ENCODE data around the gene PROSER2.

PROSER2 gene

DNA sequence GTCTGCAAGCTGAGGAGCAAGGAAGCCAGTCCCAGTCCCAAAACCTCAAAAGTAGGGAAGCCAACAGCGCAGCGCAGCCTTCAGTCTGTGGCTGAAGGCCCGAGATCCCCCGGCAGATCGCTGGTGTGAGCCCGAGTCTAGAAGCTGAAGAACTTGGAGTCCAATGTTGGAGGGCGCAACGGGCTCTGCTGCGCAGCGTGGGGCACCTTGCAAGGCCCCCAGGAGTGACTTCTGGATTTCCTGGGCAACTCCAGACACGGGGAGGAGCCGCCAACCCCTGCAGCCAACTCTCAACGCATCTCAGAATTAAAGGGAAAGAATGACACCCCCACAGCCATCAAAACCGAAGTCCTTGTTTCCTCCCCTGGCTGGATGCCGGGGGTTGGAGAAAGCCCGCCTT is 18.8 kb upstream of the PROSER2 start:
- no peak for DNase-seq (ENCODE audit: low read depth)

GRCh38 chr10:11805792-11806191 is 17.4 kb upstream of the PROSER2 start:
- DNase-seq (ENCODE audit: low read depth), result no peak

GRCh38 chr10:11806706-11807105 is 16.4 kb upstream of the PROSER2 start:
- DNase-seq (ENCODE audit: low read depth), result no peak

DNA sequence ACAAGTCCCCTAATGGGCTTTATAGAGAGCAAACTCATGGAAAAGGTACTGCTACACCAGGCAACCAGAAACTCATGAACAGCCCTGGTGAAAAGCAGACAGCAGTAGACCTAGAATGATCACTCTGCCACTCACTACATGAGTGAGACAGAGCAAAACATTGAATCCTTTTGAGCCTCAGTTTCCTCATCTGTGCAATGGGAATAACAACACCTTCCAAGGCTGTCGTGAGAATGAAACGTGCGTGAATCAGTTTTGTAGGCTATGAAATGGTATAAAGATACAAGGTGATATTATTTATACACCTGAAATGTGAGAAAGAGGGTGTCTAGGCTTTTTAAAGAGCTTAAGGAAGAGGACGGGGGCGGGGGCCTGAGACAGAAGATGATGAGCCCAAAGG is 14.3 kb upstream of the PROSER2 start:
- no peak for DNase-seq (ENCODE audit: low read depth)

- no peak for DNase-seq (ENCODE audit: low read depth)
Measured at GRCh38 chr10:11810313-11810766, 12.8 kb upstream of the PROSER2 start.

DNA sequence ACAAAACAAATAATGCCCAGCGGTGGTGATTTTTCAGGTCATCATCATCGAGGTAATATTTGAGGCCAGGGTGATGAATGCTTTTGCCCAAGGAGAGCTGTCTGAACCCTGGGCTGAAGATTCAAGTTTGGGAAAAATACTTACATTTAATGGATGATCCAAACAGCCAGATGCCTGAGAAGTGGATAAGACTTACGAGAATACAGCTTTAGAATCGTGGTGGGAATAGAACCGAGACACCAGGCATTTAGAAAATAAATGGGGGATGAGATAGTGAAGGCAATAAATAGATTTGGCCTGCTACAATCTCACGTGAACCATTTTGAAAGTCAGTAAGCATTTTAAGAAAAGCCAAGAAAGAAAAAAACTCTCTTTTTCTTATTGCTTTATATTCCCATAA is 12.2 kb upstream of the PROSER2 start:
- DNase-seq (ENCODE audit: low read depth), result no peak

GRCh38 chr10:11813177-11813576 is 10.0 kb upstream of the PROSER2 start:
- no peak for DNase-seq (ENCODE audit: low read depth)

DNA sequence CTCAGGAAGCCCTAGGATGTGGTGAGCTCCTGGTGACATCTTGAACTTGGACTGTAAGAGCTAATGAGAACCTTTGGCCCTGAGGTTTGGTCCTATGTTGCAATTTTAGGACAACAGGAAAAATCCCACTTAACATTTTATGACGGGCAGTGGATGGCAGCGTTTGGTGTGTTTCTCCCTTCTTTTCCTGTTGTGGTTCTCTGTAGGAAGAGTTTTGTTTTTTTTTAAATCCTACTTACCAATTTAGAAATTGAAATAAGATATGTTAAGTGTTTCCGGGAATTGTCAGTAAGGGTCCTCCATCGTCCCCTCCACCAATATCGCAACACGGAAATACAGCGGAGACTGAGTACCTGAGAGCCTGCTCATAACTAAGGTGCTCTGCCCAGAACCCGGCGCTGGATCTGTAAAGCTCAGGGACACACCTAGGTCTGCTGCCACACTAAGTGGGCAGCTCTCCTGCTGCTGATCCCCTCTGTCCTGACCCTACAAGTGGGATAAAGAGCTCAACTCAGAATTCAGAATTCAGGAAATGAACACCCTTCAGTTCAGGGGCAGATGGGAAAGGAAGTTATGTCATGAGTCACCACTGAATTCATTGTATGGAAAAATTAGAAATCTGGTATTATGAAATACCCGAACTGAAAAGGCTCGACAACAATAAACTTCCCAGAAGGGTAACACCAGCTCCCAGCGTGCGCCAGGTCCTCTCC is 9.1 kb upstream of the PROSER2 start:
- DNase-seq (ENCODE audit: low read depth), result no peak

DNA sequence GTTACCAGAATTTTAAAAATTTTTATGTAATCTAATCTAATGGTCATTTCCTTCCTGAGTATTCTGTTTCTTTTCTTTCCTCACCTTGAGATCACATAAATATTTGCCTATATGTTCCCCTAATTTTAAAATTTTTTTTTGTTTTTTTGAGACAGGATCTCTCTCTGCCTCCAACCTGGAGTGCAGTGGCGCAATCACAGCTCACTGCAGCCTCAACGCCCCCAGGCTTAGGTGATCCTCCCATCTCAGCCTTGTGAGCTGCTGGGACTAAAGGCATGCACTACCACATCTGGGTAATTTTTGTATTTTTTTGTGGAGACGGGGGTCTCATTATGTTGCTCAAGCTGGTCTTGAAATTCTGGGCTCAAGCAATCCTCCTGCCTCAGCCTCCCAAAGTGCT is 4.1 kb upstream of the PROSER2 start:
- DNase-seq (ENCODE audit: low read depth), result no peak

DNA sequence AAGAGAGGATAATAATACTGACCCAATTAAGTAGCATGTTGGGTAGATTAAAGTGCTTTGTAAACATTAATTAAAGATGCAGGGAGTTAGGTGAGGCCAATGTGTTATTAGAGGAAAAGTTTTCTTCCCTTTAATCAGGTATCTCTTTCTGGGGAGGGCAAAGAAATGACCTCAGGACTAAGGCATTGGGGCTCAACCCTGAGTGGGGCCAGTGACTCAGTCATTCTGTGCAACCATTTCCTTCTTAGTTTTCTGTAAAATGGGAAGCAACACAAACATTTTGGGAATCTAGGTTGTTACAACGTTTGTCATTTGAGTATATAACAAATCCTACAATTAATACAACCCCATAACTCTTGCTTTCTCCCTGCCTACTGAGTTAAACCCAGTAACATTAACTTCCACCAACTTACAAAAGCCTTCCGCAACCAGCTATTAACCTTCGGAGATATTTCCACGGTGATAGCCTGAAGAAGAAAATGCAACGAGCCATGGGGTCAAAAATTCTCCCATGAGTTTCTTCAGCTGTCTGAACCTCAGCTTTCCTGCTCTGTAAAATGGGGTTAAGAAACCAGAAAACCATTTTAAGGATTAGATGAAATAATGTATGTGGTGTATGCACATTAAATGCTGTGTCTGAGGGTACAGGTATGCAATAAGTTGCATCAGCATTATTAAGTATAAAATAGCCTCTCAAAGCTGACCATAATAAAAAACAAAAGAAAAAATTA is 965 bp upstream of the PROSER2 start:
- no peak for DNase-seq (ENCODE audit: low read depth)

- DNase-seq (ENCODE audit: low read depth), result no peak
Measured at GRCh38 chr10:11822809-11823121, 391 bp upstream of the PROSER2 start.

DNA sequence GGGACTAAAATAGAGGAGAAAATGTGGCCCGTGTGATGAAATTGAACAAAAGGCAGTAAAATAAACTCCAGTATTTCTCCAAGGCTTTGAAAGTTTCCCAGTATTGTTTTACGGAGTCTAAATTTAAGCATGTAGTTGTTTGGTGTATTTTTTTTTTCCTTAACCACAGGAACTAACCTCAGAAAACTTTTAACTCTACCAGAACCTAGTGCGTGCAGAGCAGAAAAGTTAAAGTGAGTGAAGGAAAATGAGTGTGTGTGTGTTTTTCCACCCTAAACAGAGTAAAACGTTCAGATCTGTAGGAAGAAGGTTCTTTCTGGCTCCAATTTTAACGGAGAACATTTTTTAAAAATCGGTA is 812 bp downstream of the PROSER2 start:
- no peak for DNase-seq (ENCODE audit: low read depth)

GRCh38 chr10:11824376-11824775 is 1.2 kb downstream of the PROSER2 start:
- no peak for DNase-seq (ENCODE audit: low read depth)

GRCh38 chr10:11824825-11825224 is 1.7 kb downstream of the PROSER2 start:
- no peak for DNase-seq (ENCODE audit: low read depth)

- no peak for DNase-seq (ENCODE audit: low read depth)
Measured at GRCh38 chr10:11825796-11826414, 2.7 kb downstream of the PROSER2 start.

- no peak for DNase-seq (ENCODE audit: low read depth)
Measured at GRCh38 chr10:11827006-11827405, 3.9 kb downstream of the PROSER2 start.

GRCh38 chr10:11827414-11827813 is 4.3 kb downstream of the PROSER2 start:
- no peak for DNase-seq (ENCODE audit: low read depth)

GRCh38 chr10:11828682-11829284 is 5.6 kb downstream of the PROSER2 start:
- DNase-seq (ENCODE audit: low read depth), result no peak

DNA sequence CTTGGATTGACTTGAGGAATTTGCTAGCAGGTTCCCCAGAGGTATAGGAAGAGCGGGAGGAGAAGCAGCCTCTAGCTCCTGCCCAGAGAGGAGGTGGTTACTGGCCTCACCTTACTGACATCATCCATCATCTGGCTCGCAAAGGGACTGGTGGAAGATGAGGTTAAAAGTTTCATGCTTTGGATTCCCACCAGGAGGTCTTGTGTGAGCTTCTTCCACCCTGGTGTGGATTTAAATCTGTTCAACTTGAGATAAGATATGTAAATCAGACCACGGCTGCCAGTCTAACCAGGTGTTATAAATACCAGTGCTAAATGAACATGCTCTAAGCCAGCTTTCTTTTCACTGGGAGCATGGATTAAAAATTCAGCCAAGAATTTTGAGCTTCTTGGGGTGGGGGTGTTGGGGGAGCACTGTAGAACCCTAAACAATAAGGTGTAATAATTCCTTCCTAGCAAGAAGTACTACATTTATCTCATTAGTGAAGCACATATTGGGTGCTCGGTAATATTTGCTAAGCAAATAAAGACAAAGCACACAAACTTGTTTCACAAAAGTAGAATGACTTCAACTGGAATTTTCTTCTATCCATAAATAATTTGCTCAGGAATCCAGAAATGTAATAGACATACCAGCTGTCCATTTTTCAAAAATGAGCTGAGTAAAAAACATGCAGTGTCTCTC is 7.8 kb downstream of the PROSER2 start:
- no peak for DNase-seq (ENCODE audit: low read depth)

DNA sequence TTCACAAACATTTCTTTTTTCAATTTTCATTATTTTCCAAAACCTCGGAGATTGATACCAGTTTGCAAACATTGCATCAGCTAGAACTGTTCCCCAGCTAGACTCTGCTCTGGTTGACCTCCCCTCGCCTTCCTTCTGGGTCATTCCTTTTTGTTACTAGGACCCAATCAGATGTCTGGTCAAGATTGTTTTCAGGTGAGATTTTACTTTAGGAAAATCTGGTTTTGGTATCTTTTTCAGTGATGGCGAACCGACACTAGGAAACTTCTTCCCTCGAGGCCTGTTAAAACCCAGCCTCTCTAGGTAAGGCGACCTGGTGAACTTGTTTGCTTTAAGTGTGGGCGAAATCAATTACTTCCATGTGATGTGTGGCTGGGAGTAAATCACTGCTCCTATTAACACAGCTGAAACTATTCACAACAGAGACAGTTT is 8.4 kb downstream of the PROSER2 start:
- no peak for DNase-seq (ENCODE audit: low read depth)

DNA sequence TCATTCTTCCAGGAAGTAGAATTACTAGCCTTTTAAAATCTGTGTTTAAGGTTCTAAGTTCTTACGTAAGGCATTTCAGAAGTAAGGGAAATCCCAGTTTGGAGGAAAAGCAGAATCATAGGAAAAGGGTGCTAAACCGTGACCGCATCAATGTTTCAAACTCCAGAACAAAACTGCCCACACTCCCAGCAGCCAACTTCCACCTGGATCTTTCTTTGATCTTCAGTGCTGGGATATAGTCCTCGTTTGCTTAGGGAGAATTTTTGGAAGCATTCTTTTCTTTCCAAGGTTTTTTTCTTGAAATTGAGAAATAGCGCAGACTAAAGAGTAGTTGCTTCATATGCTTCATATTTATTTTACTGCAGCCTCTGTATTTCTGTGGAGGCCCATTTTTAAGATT is 8.9 kb downstream of the PROSER2 start:
- no peak for DNase-seq (ENCODE audit: low read depth)

GRCh38 chr10:11835061-11835460 is 11.9 kb downstream of the PROSER2 start:
- no peak for DNase-seq (ENCODE audit: low read depth)

- DNase-seq (ENCODE audit: low read depth), result no peak
Measured at GRCh38 chr10:11835704-11836103, 12.5 kb downstream of the PROSER2 start.
